ENCODE measurements around the gene PPP1R9B.

Gene PPP1R9B

GRCh38 chr17:50090971-50091917, 59.2 kb downstream of the PPP1R9B start:
- DNase-seq (ENCODE audit: low read depth in 2 of 2): no peak

- DNase-seq (ENCODE audit: low read depth in 2 of 2): no peak
These were observed 60.4 kb downstream of the PPP1R9B start for GRCh38 chr17:50090071-50090470.

GRCh38 chr17:50088952-50089825, 61.3 kb downstream of the PPP1R9B start:
- no peak for DNase-seq (ENCODE audit: low read depth in 2 of 2)

GRCh38 chr17:50087912-50088405, 62.5 kb downstream of the PPP1R9B start:
- DNase-seq (ENCODE audit: low read depth in 2 of 2): no peak

- DNase-seq (ENCODE audit: low read depth in 2 of 2): peak; percentile 67 to 73
These were observed 63.1 kb downstream of the PPP1R9B start for GRCh38 chr17:50087246-50087911.

Data from stimulated activated CD4-positive, alpha-beta T cell treated with anti-CD3 and anti-CD28 coated beads, Interleukin-1b, Interleukin-23, amount 100 ng/mL, for 4 hours (primary cell).